DND-41 (cell line): ENCODE data around the gene FAM20B.

Experiments used
- ATAC-seq: fragments of 200-7000 bp; cut with Tn5 transposase; 3 replicates; pipeline ENCODE4 v1.9.1; 2021; ENCODE audit warnings: low read depth; ENCODE audit not compliant: insufficient read depth
- DNase-seq: peaks from one replicate; pipeline ENCODE4 v3.0.0-alpha.2; 2020
- H2AFZ ChIP-seq: 2 replicates; pipeline ENCODE4 v1.6.0; 2012; ENCODE audit warnings: low read depth, low read length
- H3K27ac ChIP-seq: 2 replicates; pipeline ENCODE4 v1.5.1; 2012; ENCODE audit warnings: low read length, inconsistent platforms
- H3K27me3 ChIP-seq: fragments of 200-600 bp; sonication (generic); 2 replicates; pipeline ENCODE4 v1.6.0; 2012; ENCODE audit warnings: low read length, mild to moderate bottlenecking, inconsistent platforms; ENCODE audit not compliant: insufficient read depth, poor library complexity
- H3K36me3 ChIP-seq: 2 replicates; pipeline ENCODE4 v1.5.1; 2012; ENCODE audit warnings: low read length, inconsistent platforms; ENCODE audit not compliant: insufficient read depth
- H3K4me1 ChIP-seq: 2 replicates; pipeline ENCODE4 v1.5.1; 2012; ENCODE audit warnings: mild to moderate bottlenecking, low read length; ENCODE audit not compliant: insufficient read depth
- H3K4me2 ChIP-seq: 2 replicates; pipeline ENCODE4 v1.6.0; 2012; ENCODE audit warnings: mild to moderate bottlenecking, moderate library complexity, low read length, inconsistent platforms; ENCODE audit not compliant: insufficient read depth
- H3K4me3 ChIP-seq, 2 experiments: fragments of 200-600 bp in 1 of 2; shearing (Covaris generic) in 1 of 2; 2 replicates each; pipeline ENCODE4 v1.5.1; 2012 to 2016; ENCODE audit warnings: inconsistent platforms in 2 of 2, low read length in 2 of 2, mild to moderate bottlenecking in 2 of 2, low read depth in 1 of 2, moderate library complexity in 1 of 2
- H3K79me2 ChIP-seq: 2 replicates; pipeline ENCODE4 v1.6.0; 2012; ENCODE audit warnings: low read length, inconsistent platforms; ENCODE audit not compliant: insufficient read depth
- H3K9ac ChIP-seq: 2 replicates; pipeline ENCODE4 v1.6.0; 2012; ENCODE audit warnings: low read depth, mild to moderate bottlenecking, inconsistent platforms, low read length, moderate library complexity
- H3K9me3 ChIP-seq: 2 replicates; pipeline ENCODE4 v1.5.1; 2012; ENCODE audit warnings: low read length, moderate library complexity, mild to moderate bottlenecking, inconsistent platforms; ENCODE audit not compliant: insufficient read depth, severe bottlenecking
- H4K20me1 ChIP-seq: 2 replicates; pipeline ENCODE4 v1.6.0; 2012; ENCODE audit warnings: low read length; ENCODE audit not compliant: insufficient read depth
- CTCF ChIP-seq: IDR thresholded peaks from 2 replicates; pipeline ENCODE4 v1.5.1; 2012; ENCODE audit warnings: borderline replicate concordance, low read length, moderate library complexity, mild to moderate bottlenecking; ENCODE audit not compliant: poor library complexity, severe bottlenecking; ENCODE audit errors: extremely low read depth
- EZH2 ChIP-seq: IDR thresholded peaks from 3 replicates; pipeline ENCODE4 v1.6.1; 2012; ENCODE audit warnings: borderline replicate concordance, low read depth, mild to moderate bottlenecking, moderate library complexity, low read length, inconsistent platforms; ENCODE audit not compliant: severe bottlenecking

FAM20B gene

GRCh38 chr1:179016706-179017382 lies 8.8 kb upstream of the FAM20B start:
- no peak overlapping the region for H3K4me2 ChIP-seq
- no peaks in the 10 kb centered on the region for H3K4me1 ChIP-seq
- H3K36me3 ChIP-seq = no peaks in the 10 kb centered on the region
- no peak overlapping the region for H2AFZ ChIP-seq
- H3K9me3 ChIP-seq = no peaks in the 10 kb centered on the region
- ATAC-seq (no peak), DNase-seq (no peak)
- H3K4me3 ChIP-seq = no peak overlapping the region
- H3K79me2 ChIP-seq = no peaks in the 10 kb centered on the region
- H3K9ac ChIP-seq = no peak overlapping the region
- no peaks in the 10 kb centered on the region for H3K27me3 ChIP-seq
- no peak overlapping the region for H3K27ac ChIP-seq
- TF ChIP-seq CTCF = no peak
- no peak for TF ChIP-seq EZH2
- no peaks in the 10 kb centered on the region for H4K20me1 ChIP-seq

- H3K4me3 ChIP-seq = no peak overlapping the region
- H4K20me1 ChIP-seq = no peaks in the 10 kb centered on the region
- no peaks in the 10 kb centered on the region for H3K4me1 ChIP-seq
- H3K9me3 ChIP-seq = no peaks in the 10 kb centered on the region
- no peak overlapping the region for H2AFZ ChIP-seq
- peaks cover under 1% of the 10 kb centered on the region for H3K27me3 ChIP-seq
- H3K27ac ChIP-seq = no peak overlapping the region
- TF ChIP-seq EZH2 = no peak
- TF ChIP-seq CTCF = no peak
- no peaks in the 10 kb centered on the region for H3K79me2 ChIP-seq
- no peaks in the 10 kb centered on the region for H3K36me3 ChIP-seq
- DNase-seq (no peak), ATAC-seq (no peak)
- H3K9ac ChIP-seq = no peak overlapping the region
- no peak overlapping the region for H3K4me2 ChIP-seq
Observed at GRCh38 chr1:179017383-179018326, 8.0 kb upstream of the FAM20B start.

DNA sequence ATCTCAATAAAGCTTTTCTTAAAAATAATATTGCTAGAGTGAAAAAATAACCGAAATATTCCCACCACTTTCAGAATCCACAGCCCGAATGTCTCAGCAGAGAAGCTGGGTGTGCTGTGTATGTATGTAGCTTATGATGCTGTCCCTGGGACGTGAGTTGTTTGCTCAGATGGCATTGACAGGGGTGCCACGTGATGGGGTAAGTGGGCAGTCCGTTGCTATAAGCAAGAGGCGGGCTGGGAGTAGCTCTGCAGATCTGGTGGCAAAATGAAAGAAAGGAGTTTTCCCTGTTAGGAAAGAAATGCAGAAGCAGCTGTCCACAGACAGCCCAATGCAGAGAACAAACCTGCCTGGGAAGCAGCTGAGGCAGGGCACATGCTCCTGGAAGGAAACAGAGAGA lies 3.8 kb upstream of the FAM20B start:
- DNase-seq = no peak
- no peaks in the 10 kb centered on the region for H3K9me3 ChIP-seq
- H3K36me3 ChIP-seq = no peaks in the 10 kb centered on the region; the same call in 1 of the 2 replicates
- H3K4me3 ChIP-seq = no peak overlapping the region
- H2AFZ ChIP-seq = no peak overlapping the region
- no peak for ATAC-seq
- no peak overlapping the region for H3K4me2 ChIP-seq
- H4K20me1 ChIP-seq = no peaks in the 10 kb centered on the region
- H3K79me2 ChIP-seq = peaks cover 7% of the 10 kb centered on the region
- peaks cover 11% of the 10 kb centered on the region for H3K27me3 ChIP-seq
- no peak overlapping the region for H3K9ac ChIP-seq
- TF ChIP-seq CTCF (no peak), EZH2 (no peak)
- H3K4me1 ChIP-seq = peaks cover 10% of the 10 kb centered on the region; the same call in 1 of the 2 replicates
- no peak overlapping the region for H3K27ac ChIP-seq
